Fibroblast of skin of right biceps (primary cell): ENCODE results near the gene DLG3.
"Not testable (repeated sequence)": the region's sequence is repeated elsewhere in the genome, so short reads cannot be mapped to it uniquely, and the experiment has no call there.

Source experiments
- DNase-seq: peaks from one replicate; pipeline ENCODE4 v3.0.0-alpha.2; 2013

Gene DLG3

GRCh38 chrX:70444326-70444945 is at the start of gene DLG3:
Gene DLG3, plus strand, starts transcription at chrX:70444835. Its CDS starts 367 bp downstream, at chrX:70445202.
- peak; percentile 42 for DNase-seq

- peak; percentile 25 for DNase-seq
These were observed 45.7 kb upstream of the DLG3 start for GRCh38 chrX:70398899-70399298.

GRCh38 chrX:70400181-70400580 is 44.5 kb upstream of the DLG3 start:
- DNase-seq, result not testable (repeated sequence)

- DNase-seq, result no peak
These were observed 41.9 kb upstream of the DLG3 start for GRCh38 chrX:70402721-70403120.

GRCh38 chrX:70405003-70405402 is 39.6 kb upstream of the DLG3 start:
- DNase-seq, result no peak

GRCh38 chrX:70410921-70411320 is 33.7 kb upstream of the DLG3 start:
- DNase-seq, result no peak

- DNase-seq, result no peak
These were observed 33.2 kb upstream of the DLG3 start for GRCh38 chrX:70411475-70411874.

GRCh38 chrX:70421618-70422017 is 23.0 kb upstream of the DLG3 start:
- no peak for DNase-seq

- DNase-seq, result peak; percentile 19
These were observed 21.7 kb upstream of the DLG3 start, which contains the start of gene GDPD2 for GRCh38 chrX:70422851-70423341. Gene GDPD2, plus strand, starts transcription at chrX:70423314. Its CDS starts 1,671 bp downstream, at chrX:70424985.

- no peak for DNase-seq
These were observed 20.5 kb upstream of the DLG3 start for GRCh38 chrX:70423936-70424675.

- DNase-seq, result no peak
These were observed 19.8 kb upstream of the DLG3 start for GRCh38 chrX:70424801-70425200.

- no peak for DNase-seq
These were observed 18.1 kb upstream of the DLG3 start for GRCh38 chrX:70426286-70427278.

GRCh38 chrX:70427365-70427764 is 17.3 kb upstream of the DLG3 start:
- no peak for DNase-seq

GRCh38 chrX:70429759-70430158 is 14.9 kb upstream of the DLG3 start:
- DNase-seq, result no peak

GRCh38 chrX:70432936-70433847 is 11.4 kb upstream of the DLG3 start:
- DNase-seq, result no peak

GRCh38 chrX:70433848-70434351 is 10.7 kb upstream of the DLG3 start:
- peak; percentile 35 for DNase-seq

- peak; percentile 78 for DNase-seq
These were observed 10.2 kb upstream of the DLG3 start for GRCh38 chrX:70434352-70434866.

GRCh38 chrX:70434914-70435586 is 9.6 kb upstream of the DLG3 start:
- DNase-seq, result peak; percentile 71

- DNase-seq, result peak; percentile 19
These were observed 8.3 kb upstream of the DLG3 start for GRCh38 chrX:70436343-70436742.

GRCh38 chrX:70437011-70437410 is 7.6 kb upstream of the DLG3 start:
- no peak for DNase-seq
